Caco-2 (cell line): ENCODE measurements around the gene DENND6B. TPM values are rescaled to one million over a fixed set of nuclear protein-coding genes. Genes with fewer than 3 reads are reported as not detected.

Source experiments
- BruUV-seq: library from RNA; stranded (reverse); fragments of 400-500 nt; replicated peaks from 2 replicates; lab custom pipeline; 2021; lab: Mats Ljungman, UMichigan
- CTCF ChIA-PET: fragments of 300-600 bp; sonication (Branson Sonifier 250); formaldehyde crosslinking; loops from one replicate; lab custom pipeline; 2022; ENCODE audit warnings: antibody characterized with exemption; lab: Charles Lee
- POLR2A ChIA-PET: fragments of 300-600 bp; sonication (Branson Sonifier 250); formaldehyde crosslinking; loops from one replicate; lab custom pipeline; 2022; ENCODE audit warnings: antibody characterized with exemption; lab: Charles Lee
- DNase-seq, 2 experiments: peaks; one replicate each; pipeline versions ENCODE4 v3.0.0 to v3.0.0-alpha.2; 2020 to 2022
- H3K27me3 ChIP-seq: replicated peaks from 2 replicates; pipeline ENCODE4 v1.6.0; 2011; ENCODE audit warnings: low read length; ENCODE audit not compliant: control insufficient read depth, insufficient read depth
- H3K36me3 ChIP-seq: 2 replicates; pipeline ENCODE4 v1.5.1; 2011; ENCODE audit warnings: low read length; ENCODE audit not compliant: control insufficient read depth, insufficient read depth
- H3K4me1 ChIP-seq: fragments of 250-450 bp; sonication (Bioruptor Pico); 2 replicates; pipeline ENCODE4 v1.5.1; 2020; ENCODE audit warnings: mild to moderate bottlenecking
- H3K4me3 ChIP-seq: 2 replicates; pipeline ENCODE4 v1.5.1; 2011; ENCODE audit warnings: low read depth, mild to moderate bottlenecking, control low read depth, low read length
- H3K9me3 ChIP-seq: fragments of 250-450 bp; sonication (Bioruptor Pico); 2 replicates; pipeline ENCODE4 v1.5.1; 2020; ENCODE audit warnings: mild to moderate bottlenecking, moderate library complexity
- H3K27ac Mint-ChIP-seq: one replicate; pipeline ENCODE4 v1.8.0; 2022; ENCODE audit warnings: mixed read lengths; ENCODE audit not compliant: unreplicated experiment
- H3K27me3 Mint-ChIP-seq: one replicate; pipeline ENCODE4 v1.8.0; 2022; ENCODE audit warnings: mixed read lengths; ENCODE audit not compliant: insufficient read depth, unreplicated experiment
- H3K36me3 Mint-ChIP-seq: one replicate; pipeline ENCODE4 v1.8.0; 2022; ENCODE audit warnings: mild to moderate bottlenecking, mixed read lengths; ENCODE audit not compliant: insufficient read depth, unreplicated experiment
- H3K4me1 Mint-ChIP-seq: one replicate; pipeline ENCODE4 v1.8.0; 2022; ENCODE audit warnings: low read depth, mixed read lengths; ENCODE audit not compliant: unreplicated experiment
- H3K4me3 Mint-ChIP-seq: one replicate; pipeline ENCODE4 v1.8.0; 2022; ENCODE audit warnings: mild to moderate bottlenecking, moderate library complexity, mixed read lengths; ENCODE audit not compliant: unreplicated experiment
- H3K9me3 Mint-ChIP-seq: one replicate; pipeline ENCODE4 v1.8.0; 2022; ENCODE audit warnings: mixed read lengths; ENCODE audit not compliant: unreplicated experiment
- CTCF ChIP-seq, 2 experiments: fragments of 200-600 bp in 1 of 2; IDR thresholded peaks; 1 replicate in 1 of 2; 2 replicates in 1 of 2; pipeline versions ENCODE4 v1.5.1 to v1.8.0; 2011 to 2022; ENCODE audit warnings: antibody characterized with exemption in 1 of 2, control low read depth in 1 of 2, inconsistent platforms in 1 of 2, low read depth in 1 of 2, low read length in 1 of 2, mild to moderate bottlenecking in 1 of 2, moderate library complexity in 1 of 2; ENCODE audit not compliant: insufficient read depth in 1 of 2, severe bottlenecking in 1 of 2, unreplicated experiment in 1 of 2
- intact Hi-C: fragments of 100-400 bp; cut with micrococcal nuclease; formaldehyde crosslinking; loops from one replicate; pipeline ENCODE4 v1.10.0; 2022; ENCODE audit not compliant: unreplicated experiment
- total RNA-seq: library from RNA; stranded (reverse); gene quantifications from 2 replicates; pipeline ENCODE4 v1.2.3, GENCODE V29; 2022

The DENND6B gene
- total RNA-seq, 1 experiment from 2014 or later: 3.4 TPM

GRCh38 chr22:50289942-50290630, 36.7 kb downstream of the DENND6B start:
- Mint-ChIP-seq H3K9me3 (no peaks in the 10 kb centered on the region), H3K36me3 (peaks cover 39% of the 10 kb centered on the region), H3K27ac (peak overlapping the region; percentile 90), H3K4me1 (peaks cover 7% of the 10 kb centered on the region), H3K4me3 (no peak overlapping the region), H3K27me3 (no peaks in the 10 kb centered on the region)
- DNase-seq: no peak
- peaks cover 9% of the 10 kb centered on the region for H3K36me3 ChIP-seq
- H3K4me1 ChIP-seq: peaks cover 23% of the 10 kb centered on the region
- no peaks in the 10 kb centered on the region for H3K27me3 ChIP-seq
- BruUV-seq: TSS peak; percentile 14
- no peak for TF ChIP-seq CTCF (IDR thresholded peaks at IDR 0.05; ENCODE audit: insufficient read depth in 1 of 2, low read depth in 1 of 2, low read length in 1 of 2, severe bottlenecking in 1 of 2, unreplicated experiment in 1 of 2)
- no peaks in the 10 kb centered on the region for H3K9me3 ChIP-seq
- CTCF ChIA-PET: interaction anchor here (0.6 kb wide), 1 partner anchor 212 kb away, joined by 4 read pairs; no protein-coding TSS in a partner anchor
- intact Hi-C loops: no loop called here
- H3K4me3 ChIP-seq: no peak overlapping the region
- POLR2A ChIA-PET: interaction anchor here (0.7 kb wide), 1 partner anchor 10 kb away, joined by 5 read pairs; no protein-coding TSS in a partner anchor

- H3K36me3 Mint-ChIP-seq: peaks cover 47% of the 10 kb centered on the region
- intact Hi-C loops: no loop called here
- TF ChIP-seq CTCF (IDR thresholded peaks at IDR 0.05; ENCODE audit: insufficient read depth in 1 of 2, low read depth in 1 of 2, low read length in 1 of 2, severe bottlenecking in 1 of 2, unreplicated experiment in 1 of 2): no peak
These were observed 37.5 kb downstream of the DENND6B start for GRCh38 chr22:50289151-50289941.

GRCh38 chr22:50287731-50288130, 39.1 kb downstream of the DENND6B start:
- H3K4me1 Mint-ChIP-seq: peaks cover 4% of the 10 kb centered on the region
- peaks cover 52% of the 10 kb centered on the region for H3K36me3 Mint-ChIP-seq
- no peak for DNase-seq
- H3K27me3 Mint-ChIP-seq: no peaks in the 10 kb centered on the region
- H3K36me3 ChIP-seq: peaks cover 6% of the 10 kb centered on the region
- peaks cover 11% of the 10 kb centered on the region for H3K4me1 ChIP-seq
- H3K9me3 ChIP-seq: no peaks in the 10 kb centered on the region
- no peak overlapping the region for H3K4me3 Mint-ChIP-seq
- ChIA-PET POLR2A (no interaction called here), CTCF (no interaction called here)
- TF ChIP-seq CTCF (IDR thresholded peaks at IDR 0.05; ENCODE audit: insufficient read depth in 1 of 2, low read depth in 1 of 2, low read length in 1 of 2, severe bottlenecking in 1 of 2, unreplicated experiment in 1 of 2): no peak
- no peak overlapping the region for H3K27ac Mint-ChIP-seq
- no peaks in the 10 kb centered on the region for H3K27me3 ChIP-seq
- no peaks in the 10 kb centered on the region for H3K9me3 Mint-ChIP-seq
- no TSS peak for BruUV-seq
- H3K4me3 ChIP-seq: no peak overlapping the region
- intact Hi-C loops: no loop called here

More at GRCh38 chr22:50289151-50289941, 37.5 kb downstream of the DENND6B start:
- CTCF ChIA-PET: no interaction called here
- Histone ChIP-seq H3K9me3 (no peaks in the 10 kb centered on the region), H3K27me3 (no peaks in the 10 kb centered on the region), H3K4me1 (peaks cover 16% of the 10 kb centered on the region), H3K4me3 (no peak overlapping the region), H3K36me3 (peaks cover 6% of the 10 kb centered on the region)
- DNase-seq: no peak
- no TSS peak for BruUV-seq
- H3K4me1 Mint-ChIP-seq: peaks cover 7% of the 10 kb centered on the region
- H3K27ac Mint-ChIP-seq: no peak overlapping the region
- H3K4me3 Mint-ChIP-seq: no peak overlapping the region
- H3K9me3 Mint-ChIP-seq: no peaks in the 10 kb centered on the region
- POLR2A ChIA-PET: interaction anchor here (0.6 kb wide), 1 partner anchor 41 kb away, joined by 4 read pairs; no protein-coding TSS in a partner anchor
- no peaks in the 10 kb centered on the region for H3K27me3 Mint-ChIP-seq
